Skin of body (tissue), 2 donors: ENCODE measurements around the gene POLA1. TPM values are rescaled to one million over a fixed set of nuclear protein-coding genes. Genes with fewer than 3 reads are reported as not detected.

Experiments
- DNase-seq: peaks from one replicate; lab custom pipeline; 2025; lab: John Stamatoyannopoulos, UW
- total RNA-seq: library from RNA; depleted of rRNA; stranded (reverse); fragments of >200 nt; gene quantifications from one replicate; pipeline ENCODE4 v1.2.3, GENCODE V29; 2014

The POLA1 gene
- total RNA-seq, 1 donor from 2014 or later, result 24.1 TPM

DNA sequence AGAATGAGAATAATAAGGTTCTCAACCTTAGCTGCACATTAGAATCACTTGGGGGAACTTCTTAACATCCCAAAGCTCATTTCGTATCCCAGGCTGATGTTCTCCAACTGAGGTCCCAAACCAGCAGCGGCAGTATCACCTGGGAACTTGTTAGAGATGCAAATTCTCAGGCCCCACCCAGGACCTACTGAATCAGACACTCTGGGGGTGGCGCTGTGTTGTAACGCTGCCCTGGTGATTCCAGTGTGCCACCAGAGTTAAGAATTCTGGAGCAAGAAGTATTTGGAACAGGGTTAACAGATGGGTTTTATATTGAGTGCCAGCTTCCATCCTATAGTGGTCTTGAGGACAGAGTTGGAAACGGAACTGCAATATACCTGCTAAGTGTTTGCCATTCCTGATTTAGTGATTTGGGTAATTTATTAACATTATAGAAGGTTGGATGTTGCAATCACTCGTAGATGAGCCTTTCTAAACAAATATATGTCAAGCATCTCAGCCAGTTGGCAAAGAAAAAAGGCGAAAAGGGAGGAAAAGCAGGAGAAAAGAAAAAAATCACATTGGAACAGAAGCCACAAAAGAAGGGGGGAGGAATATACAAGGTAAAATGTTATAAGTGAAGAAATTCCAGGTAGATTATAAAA is 181.0 kb downstream of the POLA1 start:
- DNase-seq, result no peak

DNA sequence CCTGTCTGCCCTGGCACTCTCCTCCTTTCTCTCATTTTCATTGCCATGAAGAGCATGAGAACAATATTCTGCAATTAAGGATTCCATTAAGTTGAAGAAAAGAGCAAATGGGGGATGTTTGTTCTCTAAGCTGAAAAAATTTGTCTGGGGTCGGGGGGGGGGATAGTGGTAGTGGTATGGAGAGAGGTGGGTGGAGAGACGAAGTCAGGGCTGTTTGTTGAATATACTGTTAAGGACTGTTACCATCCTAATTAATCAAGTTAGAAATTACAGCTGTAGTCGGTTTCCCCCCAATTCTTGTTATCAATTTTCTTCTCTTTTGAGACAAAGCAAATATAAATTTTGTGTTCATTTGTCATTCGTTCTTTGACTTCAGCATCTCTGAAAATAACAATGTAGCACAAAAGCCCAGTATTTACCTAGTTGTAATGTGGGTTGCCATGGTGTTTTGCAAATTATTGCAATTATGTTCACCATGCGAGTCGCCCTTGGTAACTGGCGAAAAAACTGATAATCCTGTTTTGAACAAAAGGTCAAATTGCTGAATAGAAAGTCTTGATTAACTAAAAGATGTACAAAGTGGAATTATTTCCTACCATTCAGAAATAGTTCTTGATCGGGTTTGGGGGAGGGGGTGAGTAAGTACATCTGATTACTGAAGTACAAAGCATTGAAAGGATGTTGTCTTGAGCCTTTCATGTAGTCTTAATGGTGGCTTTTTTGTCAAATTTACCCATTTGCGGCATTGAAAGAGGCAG is 183.0 kb downstream of the POLA1 start:
- no peak for DNase-seq

DNA sequence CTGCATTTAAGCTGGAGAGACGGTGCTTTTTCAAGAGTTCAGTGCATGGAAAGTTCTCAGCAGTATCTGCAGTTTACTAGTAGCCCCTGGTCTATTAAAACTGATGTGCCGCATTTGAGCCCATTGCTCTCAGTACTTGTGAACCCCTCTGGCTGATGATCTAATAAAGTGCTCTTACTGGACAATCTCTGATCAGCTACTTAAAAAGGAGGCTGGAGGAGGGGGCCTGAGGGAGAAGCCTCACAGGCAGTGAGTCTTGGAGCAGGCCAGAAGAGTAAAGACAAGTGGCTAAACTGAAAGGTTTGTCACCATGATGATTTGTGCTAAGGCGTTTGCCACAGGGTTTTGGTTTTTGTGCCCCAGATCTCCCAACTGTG is 183.6 kb downstream of the POLA1 start:
- no peak for DNase-seq

DNA sequence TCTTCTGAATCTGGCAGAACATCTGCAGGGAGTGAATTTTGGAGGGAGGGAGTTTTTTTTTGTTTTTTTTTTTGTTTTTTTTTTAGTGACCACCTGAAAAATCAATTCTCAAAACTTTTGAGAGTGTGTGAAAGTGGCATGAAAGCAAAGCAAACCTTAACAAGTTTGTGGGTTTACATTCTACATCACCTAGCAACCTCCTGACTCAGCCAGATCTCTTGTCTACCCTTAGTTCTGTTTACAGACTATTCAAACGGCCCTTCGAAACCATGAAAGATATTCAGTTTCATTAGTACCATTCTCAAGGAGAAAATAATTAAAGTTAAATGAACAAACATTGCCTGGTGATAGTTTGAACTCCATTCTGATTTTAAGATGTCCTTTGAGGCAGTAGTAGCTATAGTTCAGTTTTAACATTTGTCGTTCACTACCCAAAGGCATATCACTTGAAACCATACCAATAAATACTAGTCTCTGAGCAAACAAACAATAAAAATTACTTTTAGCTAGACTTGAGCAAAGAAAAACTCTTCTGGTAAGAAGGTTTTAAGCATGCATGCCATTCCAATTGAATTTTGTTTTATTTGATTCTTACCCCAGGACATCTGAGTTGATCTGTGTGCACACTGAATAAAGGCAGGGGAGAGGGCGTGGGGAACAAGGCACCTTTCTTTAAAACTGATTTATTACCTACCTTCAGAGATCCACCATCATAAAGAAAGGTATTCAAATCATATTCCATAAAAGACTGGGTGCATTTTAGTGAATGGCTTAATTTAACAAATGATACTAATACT is 184.3 kb downstream of the POLA1 start:
- DNase-seq, result no peak

DNA sequence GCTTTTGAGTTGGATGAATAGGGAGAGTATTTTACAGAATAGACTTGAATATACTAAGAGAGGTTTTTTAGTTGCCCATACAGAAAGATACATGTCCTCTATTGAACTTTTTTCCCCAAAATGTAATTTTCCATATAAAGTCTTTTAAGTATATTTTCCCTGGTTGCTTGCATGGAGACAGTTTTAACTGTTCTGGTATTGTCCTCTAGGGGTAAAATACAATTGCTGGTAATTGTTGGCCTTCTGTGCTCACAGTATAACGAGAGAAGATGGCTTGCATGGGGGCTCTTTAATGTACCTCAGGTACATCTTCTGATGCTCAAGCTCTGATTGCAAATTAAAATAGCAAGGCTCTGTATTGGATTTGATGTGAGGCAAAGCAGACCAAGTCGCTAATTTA is 186.0 kb downstream of the POLA1 start:
- DNase-seq, result no peak

DNA sequence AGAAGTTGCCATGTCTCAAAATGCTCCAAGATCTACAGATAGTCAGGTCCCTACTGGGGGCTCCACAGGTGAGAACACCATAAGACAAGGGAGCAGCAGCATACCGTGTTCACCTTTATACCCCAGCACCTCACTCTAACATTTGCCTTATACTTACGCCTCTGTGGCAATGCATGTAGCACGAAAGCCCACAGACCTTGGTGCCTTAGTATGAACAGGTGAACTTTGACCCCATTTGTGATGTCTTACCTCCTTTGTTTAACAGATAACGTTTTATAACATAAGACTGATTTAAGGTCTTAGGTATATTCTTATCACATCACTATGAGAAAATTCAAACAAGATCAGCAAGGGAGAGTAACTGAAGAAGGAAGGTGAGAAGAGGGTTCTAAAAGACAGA is 193.2 kb downstream of the POLA1 start:
- DNase-seq, result no peak

DNA sequence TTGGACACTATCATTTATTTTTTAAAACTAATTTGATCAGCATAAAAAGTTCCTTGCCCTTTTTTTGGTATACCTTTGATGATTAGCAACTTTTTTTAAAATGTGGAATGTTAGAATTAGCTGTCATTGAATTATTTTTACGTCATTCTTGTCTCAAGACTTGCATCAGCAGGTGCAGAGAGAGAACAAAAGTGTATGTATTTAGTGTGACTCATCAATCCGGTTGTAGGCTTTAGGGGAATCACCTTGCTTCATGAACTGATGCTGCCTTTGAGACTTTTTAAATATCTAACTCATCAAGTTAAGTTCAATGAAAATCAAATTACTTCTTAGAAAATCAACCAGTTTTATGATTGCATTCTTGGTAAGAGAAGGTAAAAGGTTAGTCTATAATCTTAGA is 197.0 kb downstream of the POLA1 start:
- no peak for DNase-seq

DNA sequence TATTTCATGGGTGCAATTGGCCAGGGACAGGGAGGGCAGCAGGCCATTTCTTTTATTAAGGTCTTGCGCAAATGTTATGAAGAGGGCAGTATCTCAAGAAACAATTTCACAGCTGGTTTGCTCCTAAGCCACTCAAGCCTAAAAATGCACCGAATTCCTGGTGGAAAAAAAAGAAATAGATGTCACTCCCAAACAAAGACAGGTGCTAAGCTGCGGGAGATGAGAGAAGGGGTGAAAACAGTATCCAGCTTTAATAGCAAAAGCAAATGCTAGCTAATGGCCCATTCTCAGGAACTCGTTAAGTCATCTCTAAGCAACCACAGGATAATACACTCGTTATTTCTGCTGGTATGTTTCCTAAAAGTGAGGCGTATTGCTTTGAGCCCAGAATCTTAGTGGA is 205.7 kb downstream of the POLA1 start:
- DNase-seq, result no peak

DNA sequence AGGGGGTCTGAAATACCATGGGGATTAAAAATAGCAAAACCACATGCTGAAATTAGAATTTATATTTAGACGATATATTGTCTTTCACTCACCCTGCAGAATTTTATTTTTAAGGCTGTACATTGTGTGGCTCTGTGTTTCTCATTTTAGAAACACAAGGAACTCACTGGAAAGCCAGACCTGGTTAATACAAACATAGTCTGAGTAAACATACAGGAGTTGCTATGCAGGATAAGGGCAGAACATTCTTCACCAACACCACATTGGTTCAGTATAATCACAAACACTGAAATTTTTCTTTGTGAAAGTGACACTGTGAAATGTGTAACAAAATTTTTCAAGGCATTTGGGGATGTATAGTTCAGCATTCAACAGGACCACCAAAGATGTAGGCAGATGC is 206.5 kb downstream of the POLA1 start:
- no peak for DNase-seq

DNA sequence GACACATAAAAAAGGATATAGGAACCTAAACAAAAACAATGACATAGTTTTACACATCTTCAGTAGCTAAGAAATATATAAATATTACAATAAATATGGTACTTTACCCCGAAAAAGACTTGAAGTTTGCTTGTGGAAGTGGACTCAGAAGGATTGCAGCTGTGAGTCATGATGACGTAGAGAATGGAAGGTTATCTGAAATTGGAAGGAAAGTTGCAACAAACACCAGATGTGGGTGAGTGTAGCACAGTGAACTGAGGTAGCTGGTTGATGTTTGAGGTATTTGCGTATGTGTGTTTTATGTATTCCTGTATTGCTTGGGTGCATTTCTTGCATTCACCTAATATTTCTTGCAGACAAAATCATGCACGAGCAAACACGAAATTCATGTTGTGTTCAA is 209.1 kb downstream of the POLA1 start:
- DNase-seq, result no peak

DNA sequence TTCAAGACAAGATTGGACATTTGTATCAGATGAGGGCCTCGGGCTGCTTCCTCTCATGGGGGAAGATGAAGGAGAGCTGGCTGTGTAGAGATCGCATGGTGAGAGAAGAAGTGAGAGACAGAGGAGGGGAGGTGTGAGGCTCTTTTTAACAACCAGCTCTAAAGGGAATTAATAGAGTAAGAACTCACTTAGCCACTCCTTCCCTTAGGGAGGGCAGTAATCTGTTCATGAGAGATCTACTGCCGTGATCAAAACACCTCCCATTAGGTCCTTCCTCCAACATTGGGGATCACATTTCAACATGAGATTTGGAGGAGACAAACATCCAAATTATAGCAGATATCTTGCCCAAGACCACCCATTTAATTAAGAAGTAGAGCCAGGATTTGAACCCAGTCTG is 225.0 kb downstream of the POLA1 start:
- no peak for DNase-seq

DNA sequence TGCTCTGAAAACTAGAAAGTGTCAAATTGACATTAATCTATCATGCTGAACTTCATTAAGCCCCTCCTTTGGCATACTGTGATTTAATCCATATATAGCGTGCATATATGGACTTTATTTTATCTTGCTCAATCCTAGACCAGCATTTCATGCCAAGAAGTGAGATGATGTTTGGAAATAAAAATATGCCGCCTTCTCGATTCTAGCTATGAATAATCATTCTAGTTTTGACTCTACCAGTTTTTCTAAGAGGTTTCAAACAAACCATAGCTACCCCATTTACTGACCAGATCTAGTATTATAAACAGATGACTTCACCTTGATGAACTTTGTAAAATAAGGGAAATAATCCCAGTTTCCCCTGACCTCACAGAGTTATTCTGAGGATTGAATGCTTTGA is 227.1 kb downstream of the POLA1 start:
- DNase-seq, result no peak

DNA sequence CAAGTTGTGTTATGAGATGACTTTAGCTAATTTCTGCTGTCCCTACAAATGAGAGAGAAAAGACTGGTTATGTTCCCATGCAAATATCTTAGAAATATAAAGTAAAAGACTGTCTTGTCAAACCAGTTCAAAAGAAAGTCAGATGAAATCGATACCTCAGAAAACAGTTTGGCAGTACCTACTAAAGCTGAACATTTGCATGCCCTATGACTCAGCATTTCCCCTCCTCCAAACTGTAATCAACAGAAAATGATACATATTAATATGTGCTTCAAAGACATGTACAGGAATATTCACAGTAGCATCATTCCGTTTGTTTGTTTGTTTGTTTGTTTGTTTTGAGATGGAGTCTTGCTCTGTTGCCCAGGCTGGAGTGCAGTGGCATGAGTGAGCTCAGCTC is 231.7 kb downstream of the POLA1 start:
- DNase-seq, result no peak

DNA sequence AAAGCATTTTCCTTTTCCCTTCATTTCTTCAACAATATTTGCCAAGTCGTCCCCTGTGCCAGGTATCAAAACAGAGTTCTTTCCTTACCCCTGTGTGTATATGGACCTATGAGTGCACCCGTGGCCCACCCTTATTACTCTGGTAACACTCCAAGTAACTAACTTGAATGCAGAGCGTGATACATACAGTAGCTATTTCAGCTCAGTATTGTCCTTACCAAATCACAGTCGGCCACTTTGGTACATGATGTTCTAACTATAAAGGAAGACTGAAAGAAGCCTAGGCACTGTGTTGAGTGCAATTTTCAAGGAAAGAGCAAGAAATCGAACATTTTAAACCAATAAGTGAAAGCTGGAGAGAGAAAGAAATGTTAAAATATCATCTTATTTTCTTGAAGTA is 233.7 kb downstream of the POLA1 start:
- no peak for DNase-seq

DNA sequence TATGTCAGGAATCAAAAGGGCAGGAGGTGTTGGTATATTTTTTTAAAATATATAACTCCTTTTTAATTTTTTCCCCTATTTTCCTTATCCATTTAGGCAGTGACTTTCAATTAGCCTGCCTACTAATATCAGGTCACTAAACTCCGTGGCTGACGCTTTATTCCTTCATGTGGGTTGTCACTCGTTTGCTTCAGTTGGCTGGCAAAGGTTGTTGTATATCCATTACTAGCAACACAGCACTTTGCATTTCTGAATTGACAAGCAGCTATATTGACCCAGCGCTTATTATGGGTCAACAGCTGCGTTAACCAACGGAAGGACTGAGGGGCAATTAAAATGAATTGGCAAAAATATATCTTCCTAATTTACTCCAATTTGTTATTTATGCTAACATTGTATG is 234.4 kb downstream of the POLA1 start:
- no peak for DNase-seq

DNA sequence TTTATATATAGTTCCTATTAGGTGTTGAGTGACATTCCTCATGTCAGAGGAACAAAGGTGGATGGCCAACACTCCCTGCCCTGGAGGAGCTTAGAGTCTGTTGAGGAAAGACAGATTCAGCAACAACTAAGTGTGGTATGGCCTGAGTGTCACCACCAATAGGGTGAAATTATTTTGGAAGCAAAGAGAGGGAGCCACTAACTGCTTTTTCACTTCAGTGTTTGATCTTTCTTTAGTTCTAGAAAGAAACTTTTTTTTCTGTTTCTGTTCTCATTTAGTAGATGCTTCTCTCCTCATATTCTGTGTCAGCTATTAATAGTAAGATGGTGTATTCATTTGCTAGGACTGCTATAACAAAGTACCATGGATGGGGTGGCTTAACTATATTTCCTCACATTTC is 240.6 kb downstream of the POLA1 start:
- no peak for DNase-seq

DNA sequence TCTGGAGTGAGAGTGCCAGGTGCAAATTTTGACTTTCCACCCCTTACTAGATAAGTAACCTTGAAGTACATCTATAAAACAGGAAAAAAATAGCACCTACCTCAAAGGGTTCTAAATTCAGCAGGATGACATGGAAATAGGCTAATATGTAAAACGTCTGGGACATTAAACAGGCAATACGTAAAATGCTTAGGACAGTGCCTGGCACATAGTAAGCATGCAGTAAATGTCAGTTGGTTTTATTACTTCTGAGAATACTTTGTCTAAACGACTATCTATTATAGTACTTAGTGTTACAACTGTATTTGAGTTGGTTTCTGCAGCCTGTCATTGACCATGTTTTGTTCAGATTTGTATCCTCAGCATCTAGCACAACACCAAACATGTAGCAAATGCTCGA is 251.3 kb downstream of the POLA1 start:
- no peak for DNase-seq

DNA sequence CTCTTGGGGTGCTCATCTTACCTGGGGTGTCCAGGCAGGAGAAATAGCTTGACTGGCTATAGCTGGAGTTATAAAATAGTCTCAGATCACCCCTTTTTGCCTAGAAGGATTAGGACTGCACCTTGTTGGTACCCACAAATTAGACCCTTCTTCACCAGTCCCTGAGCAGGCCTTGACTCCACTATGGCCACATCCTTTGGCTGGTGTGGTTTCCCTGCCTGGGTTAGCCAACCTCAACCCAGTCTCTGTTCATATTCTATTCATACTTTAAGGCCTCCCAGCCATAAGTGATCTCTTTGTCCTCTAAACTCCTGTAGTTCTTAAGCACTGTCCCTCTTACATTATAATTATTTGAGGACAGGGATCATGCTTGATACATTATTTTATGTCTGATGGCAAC is 252.7 kb downstream of the POLA1 start:
- DNase-seq, result no peak

DNA sequence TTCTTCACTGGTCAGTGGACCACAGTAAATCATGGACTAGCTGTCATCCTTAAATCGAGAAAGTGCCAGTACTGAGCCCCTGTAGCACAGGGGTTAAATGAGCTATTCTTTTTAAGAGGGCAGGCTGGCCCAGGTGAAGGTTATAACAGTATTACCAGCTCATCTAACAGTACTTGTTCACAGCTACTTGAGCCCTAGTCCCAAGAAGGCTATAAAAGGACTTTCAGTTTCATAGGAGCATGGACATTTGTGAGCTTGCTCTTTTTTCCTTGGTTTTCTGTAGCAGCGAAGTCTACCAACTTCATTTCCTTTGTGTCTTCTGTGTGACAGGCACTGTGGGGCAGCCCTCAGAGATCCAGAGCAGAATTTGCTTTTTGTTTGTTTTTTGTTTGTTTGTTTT is 261.0 kb downstream of the POLA1 start:
- no peak for DNase-seq

DNA sequence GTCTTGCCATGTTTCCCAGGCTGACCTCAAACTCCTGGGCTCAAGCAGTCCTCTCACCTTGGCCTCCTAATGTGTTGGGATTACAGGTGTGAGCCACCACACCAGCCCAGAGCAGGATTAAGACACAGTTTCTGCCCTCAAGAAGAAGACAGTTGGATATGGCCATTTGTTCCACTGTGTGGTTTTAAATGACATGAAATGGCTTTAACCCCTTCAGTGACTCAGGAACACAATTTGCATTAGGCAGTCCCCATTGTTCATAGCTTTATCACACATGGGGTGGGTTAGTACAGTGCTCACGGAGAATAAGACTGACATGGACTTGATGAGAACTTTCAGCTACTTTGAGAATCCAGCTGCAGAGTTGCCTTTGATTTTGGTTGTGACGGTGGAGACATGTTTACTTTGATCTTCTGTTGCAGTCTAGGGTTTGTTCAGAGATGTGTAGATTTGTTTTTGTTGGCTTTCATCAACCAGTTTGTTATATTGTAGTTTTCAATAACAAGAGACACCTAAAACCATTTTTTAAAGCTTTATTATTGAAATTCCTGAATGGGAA is 261.7 kb downstream of the POLA1 start:
- DNase-seq, result no peak

DNA sequence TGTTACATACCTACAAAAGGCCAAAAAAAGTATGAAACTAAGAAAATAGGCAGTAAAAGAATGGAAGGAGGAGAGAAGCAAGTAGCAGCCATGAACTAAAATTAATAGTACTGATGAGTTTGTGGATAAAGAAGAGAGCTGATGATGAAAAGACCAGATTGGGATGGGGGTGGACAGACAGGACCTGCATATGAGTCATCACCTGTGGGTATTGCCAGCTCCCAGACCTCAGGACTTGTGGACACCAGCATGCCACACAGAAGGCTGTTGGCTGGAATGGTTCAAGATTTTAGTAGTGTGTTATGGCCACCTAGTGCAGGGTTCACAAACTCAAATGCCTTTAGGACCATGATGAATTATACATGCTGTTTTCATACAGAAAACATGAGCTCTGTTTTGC is 263.1 kb downstream of the POLA1 start:
- DNase-seq, result no peak

DNA sequence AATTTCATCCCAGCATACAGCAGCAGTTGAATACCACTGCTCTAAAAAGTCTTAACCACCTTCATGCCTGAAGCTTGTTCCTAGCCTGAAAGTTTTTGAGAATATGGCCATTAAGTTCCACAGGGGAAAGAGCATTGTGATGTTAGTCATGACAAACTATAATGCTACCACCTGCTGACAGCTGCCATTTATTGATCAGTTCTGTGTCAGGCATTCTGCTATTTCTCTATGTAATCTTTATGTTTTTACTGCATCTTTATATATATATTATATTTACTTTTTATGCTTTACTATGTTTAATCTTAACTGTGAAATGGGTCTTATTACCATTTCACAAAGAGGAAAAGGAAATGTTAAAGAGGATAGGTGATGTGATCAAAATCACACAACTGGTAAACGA is 268.1 kb downstream of the POLA1 start:
- no peak for DNase-seq
